GM18520 (cell line): ENCODE data around the gene RTL5.
"Not testable (repeated sequence)": the region's sequence is repeated elsewhere in the genome, so short reads cannot be mapped to it uniquely, and the experiment has no call there.

Source experiments
- ATAC-seq: cut with Tn5 transposase; IDR thresholded peaks from one replicate; pipeline ENCODE4 v1.9.1; 2021; ENCODE audit not compliant: unreplicated experiment

Gene RTL5

GRCh38 chrX:72131317-72132294 lies at the start of gene RTL5:
TSS of gene RTL5 (minus strand) at chrX:72131915.
- ATAC-seq = no peak

- no peak for ATAC-seq
Measured at GRCh38 chrX:72180539-72180938, 48.8 kb upstream of the RTL5 start.

- no peak for ATAC-seq
Measured at GRCh38 chrX:72176981-72177380, 45.3 kb upstream of the RTL5 start.

GRCh38 chrX:72176289-72176688 lies 44.6 kb upstream of the RTL5 start:
- ATAC-seq = not testable (repeated sequence)

GRCh38 chrX:72169008-72169728 lies 37.5 kb upstream of the RTL5 start:
- no peak for ATAC-seq

GRCh38 chrX:72165551-72165950 lies 33.8 kb upstream of the RTL5 start:
- ATAC-seq = no peak

GRCh38 chrX:72159769-72160168 lies 28.1 kb upstream of the RTL5 start:
- ATAC-seq = no peak

GRCh38 chrX:72158773-72159172 lies 27.1 kb upstream of the RTL5 start:
- ATAC-seq = no peak

GRCh38 chrX:72146527-72146926 lies 14.8 kb upstream of the RTL5 start:
- no peak for ATAC-seq

GRCh38 chrX:72145181-72145580 lies 13.5 kb upstream of the RTL5 start:
- no peak for ATAC-seq

GRCh38 chrX:72143609-72143907 lies 11.8 kb upstream of the RTL5 start:
- no peak for ATAC-seq

- no peak for ATAC-seq
Measured at GRCh38 chrX:72142794-72143608, 11.3 kb upstream of the RTL5 start.

GRCh38 chrX:72142094-72142793 lies 10.5 kb upstream of the RTL5 start:
- ATAC-seq = no peak

GRCh38 chrX:72141372-72142004 lies 9.8 kb upstream of the RTL5 start:
- ATAC-seq = no peak

GRCh38 chrX:72139538-72139937 lies 7.8 kb upstream of the RTL5 start:
- no peak for ATAC-seq

GRCh38 chrX:72137846-72138495 lies 6.3 kb upstream of the RTL5 start:
- no peak for ATAC-seq

- ATAC-seq = no peak
Measured at GRCh38 chrX:72133851-72134546, 2.3 kb upstream of the RTL5 start.

GRCh38 chrX:72132456-72132855 lies 741 bp upstream of the RTL5 start:
- no peak for ATAC-seq

- no peak for ATAC-seq
Measured at GRCh38 chrX:72130762-72131250, 909 bp downstream of the RTL5 start.
